ENCODE measurements around the gene ADPRM. TPM values are rescaled to one million over a fixed set of nuclear protein-coding genes. Genes with fewer than 3 reads are reported as not detected.
"Not testable (repeated sequence)": the region's sequence is repeated elsewhere in the genome, so short reads cannot be mapped to it uniquely, and the experiment has no call there.

The ADPRM gene
- total RNA-seq, 4 donors from 2014 or later: 2.8 to 16.2 (median 6.1) TPM

GRCh38 chr17:10727192-10727591, 29.8 kb downstream of the ADPRM start:
- Histone ChIP-seq H3K9me3 (no peaks in the 10 kb centered on the region), H3K4me3 (no peak overlapping the region), H3K27me3 (no peaks in the 10 kb centered on the region), H3K27ac (no peak overlapping the region), H3K4me1 (peaks cover 0 to 35% (median 18%) of the 10 kb centered on the region in 4 donors), H3K36me3 (no peaks in the 10 kb centered on the region)
- TF ChIP-seq POLR2AphosphoS5 (IDR thresholded peaks at IDR 0.05): no peak
- no peak for TF ChIP-seq POLR2A (IDR thresholded peaks at IDR 0.05)
- no peak for TF ChIP-seq EP300 (IDR thresholded peaks at IDR 0.05; ENCODE audit: low read depth)
- TF ChIP-seq, protein P1, sequence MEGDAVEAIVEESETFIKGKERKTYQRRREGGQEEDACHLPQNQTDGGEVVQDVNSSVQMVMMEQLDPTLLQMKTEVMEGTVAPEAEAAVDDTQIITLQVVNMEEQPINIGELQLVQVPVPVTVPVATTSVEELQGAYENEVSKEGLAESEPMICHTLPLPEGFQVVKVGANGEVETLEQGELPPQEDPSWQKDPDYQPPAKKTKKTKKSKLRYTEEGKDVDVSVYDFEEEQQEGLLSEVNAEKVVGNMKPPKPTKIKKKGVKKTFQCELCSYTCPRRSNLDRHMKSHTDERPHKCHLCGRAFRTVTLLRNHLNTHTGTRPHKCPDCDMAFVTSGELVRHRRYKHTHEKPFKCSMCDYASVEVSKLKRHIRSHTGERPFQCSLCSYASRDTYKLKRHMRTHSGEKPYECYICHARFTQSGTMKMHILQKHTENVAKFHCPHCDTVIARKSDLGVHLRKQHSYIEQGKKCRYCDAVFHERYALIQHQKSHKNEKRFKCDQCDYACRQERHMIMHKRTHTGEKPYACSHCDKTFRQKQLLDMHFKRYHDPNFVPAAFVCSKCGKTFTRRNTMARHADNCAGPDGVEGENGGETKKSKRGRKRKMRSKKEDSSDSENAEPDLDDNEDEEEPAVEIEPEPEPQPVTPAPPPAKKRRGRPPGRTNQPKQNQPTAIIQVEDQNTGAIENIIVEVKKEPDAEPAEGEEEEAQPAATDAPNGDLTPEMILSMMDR (IDR thresholded peaks at IDR 0.05): no peak
- no peak for DNase-seq
- in situ Hi-C loops (cut with MboI; ENCODE audit: low pct_ligation_motif_present in 1 of 4, low pct_unique_long_range_greater_than_20kb in 1 of 4, low sequenced_read_pairs in 3 of 4) (loop anchor here in 1 of 4 donors (25.0 kb wide), 1 partner anchor 885 kb away; no protein-coding TSS in a partner anchor), intact Hi-C loops (cut with DNase I; ENCODE audit: low total_unique reads) (no loop called here)
- 90 to 100% methylated on average over 1 to 5 of the region's 5 CpGs for WGBS, 2 donors (ENCODE audit: low coverage in 1 of 2)

DNA sequence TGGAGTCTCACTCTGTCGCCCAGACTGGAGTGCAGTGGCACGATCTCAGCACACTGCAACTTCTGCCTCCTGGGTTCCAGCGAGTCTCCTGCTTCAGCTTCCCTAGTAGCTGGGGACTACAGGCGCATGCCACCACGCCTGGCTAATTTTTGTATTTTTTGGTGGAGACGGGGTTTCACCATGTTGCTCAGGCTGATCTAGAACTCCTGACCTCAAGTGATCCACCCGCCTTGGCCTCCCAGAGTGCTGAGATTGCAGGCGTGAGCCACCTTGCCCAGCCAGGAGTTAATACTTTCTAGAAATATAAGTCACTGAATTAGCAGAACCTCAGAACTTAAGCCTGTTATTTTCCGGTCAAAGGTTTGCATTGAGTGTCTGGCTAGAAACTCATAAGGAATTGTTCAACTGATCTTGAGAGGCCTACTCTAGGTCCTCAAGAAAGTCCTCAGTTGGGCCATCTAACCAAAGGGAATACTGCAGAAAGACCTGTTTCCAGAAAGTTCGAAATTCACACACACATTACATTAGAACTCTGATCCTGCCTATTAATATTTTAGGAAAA, 31.0 kb downstream of the ADPRM start:
- intact Hi-C loops (cut with DNase I; ENCODE audit: low total_unique reads) (no loop called here), in situ Hi-C loops (cut with MboI; ENCODE audit: low pct_ligation_motif_present in 1 of 4, low pct_unique_long_range_greater_than_20kb in 1 of 4, low sequenced_read_pairs in 3 of 4) (loop anchor here in 1 of 4 donors (25.0 kb wide), 1 partner anchor 884 kb away; no protein-coding TSS in a partner anchor)
- no peak for TF ChIP-seq POLR2A (IDR thresholded peaks at IDR 0.05)
- TF ChIP-seq, protein P1 (IDR thresholded peaks at IDR 0.05): no peak
- no peak for TF ChIP-seq POLR2AphosphoS5 (IDR thresholded peaks at IDR 0.05)
- no peak for TF ChIP-seq EP300 (IDR thresholded peaks at IDR 0.05; ENCODE audit: low read depth)
- peak overlapping the region; percentile 89 to 94 (median 92) for H3K27ac ChIP-seq
- no peaks in the 10 kb centered on the region for H3K27me3 ChIP-seq
- H3K9me3 ChIP-seq: no peaks in the 10 kb centered on the region
- peaks cover 0 to 42% (median 20%) of the 10 kb centered on the region in 4 donors for H3K4me1 ChIP-seq
- no peak for DNase-seq
- no peak overlapping the region for H3K4me3 ChIP-seq
- WGBS, 2 donors (ENCODE audit: low coverage in 1 of 2): 94 to 98% methylated on average over 7 to 10 of the region's 10 CpGs
- no peaks in the 10 kb centered on the region for H3K36me3 ChIP-seq

DNA sequence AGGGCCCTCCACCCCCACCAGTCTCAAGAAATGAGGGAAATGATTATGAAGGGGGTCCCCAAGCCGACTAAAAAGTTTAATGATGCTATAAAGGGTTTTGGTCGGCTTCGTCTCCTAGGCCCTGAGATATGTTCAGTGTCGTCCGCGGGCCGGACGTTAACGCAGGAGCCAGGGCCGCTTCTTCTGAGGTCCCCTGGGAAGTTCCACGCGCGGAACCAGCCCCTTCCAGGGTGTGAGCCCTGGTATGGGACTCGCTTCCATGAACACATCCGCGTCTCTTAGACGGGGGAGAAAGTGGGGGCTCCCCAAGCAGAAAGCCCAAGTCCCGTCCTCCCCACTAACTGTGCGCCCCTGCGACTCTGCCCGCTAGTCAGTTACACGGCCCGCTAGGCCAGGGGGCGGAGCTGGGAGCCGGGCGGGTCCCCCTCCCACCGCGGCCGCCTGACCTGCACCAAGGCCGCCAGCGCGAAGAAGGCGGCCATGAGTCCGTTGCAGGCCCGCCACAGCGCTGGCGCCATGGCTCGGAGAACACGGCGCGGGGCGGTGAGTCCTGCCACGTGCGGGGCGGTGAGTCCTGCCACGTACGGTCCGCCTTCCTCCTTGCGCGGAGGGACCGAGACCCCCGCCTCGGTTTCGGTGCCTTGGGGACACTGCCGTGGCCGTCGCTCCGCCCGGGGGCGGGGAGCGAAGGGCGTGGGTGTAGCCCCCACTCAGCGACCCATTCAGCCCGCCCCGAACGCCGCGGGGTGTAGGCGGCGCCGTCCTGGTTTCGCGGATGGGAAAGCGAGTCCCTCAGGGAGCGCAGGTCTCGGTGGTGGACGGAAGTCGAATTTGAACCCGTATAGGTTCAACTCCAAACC, 32.2 kb downstream of the ADPRM start, which contains the start of gene TMEM220:
TMEM220 (minus strand) TSS at position 690 of the 860 bp plus-strand sequence; CDS start at position 518, 172 bp downstream.
- Histone ChIP-seq H3K4me3 (peak within 1 kb of the TSS; percentile 55 to 72 (median 64)), H3K36me3 (no peaks in the 10 kb centered on the region), H3K9me3 (no peaks in the 10 kb centered on the region), H3K27ac (peak within 1 kb of the TSS; percentile 89 to 94 (median 92)), H3K27me3 (no peaks in the 10 kb centered on the region), H3K4me1 (peaks cover 0 to 45% (median 17%) of the 10 kb centered on the region in 4 donors)
- WGBS, 2 donors (ENCODE audit: low coverage in 1 of 2): 0 to 23% methylated on average over 8 to 78 of the region's 79 CpGs
- intact Hi-C loops (cut with DNase I; ENCODE audit: low total_unique reads): no loop called here
- in situ Hi-C loops (cut with MboI; ENCODE audit: low pct_ligation_motif_present in 1 of 4, low pct_unique_long_range_greater_than_20kb in 1 of 4, low sequenced_read_pairs in 3 of 4): loop anchor here in 3 of 4 donors (10.0 to 25.0 kb wide), 4 partner anchors 105 to 883 kb away; partner anchors contain the start of gene PIRT (in 1 of the 3)
- peak; percentile 79 for DNase-seq
- TF ChIP-seq POLR2AphosphoS5 (IDR thresholded peaks at IDR 0.05) (peak; percentile 18 to 79 (median 77)), EP300 (IDR thresholded peaks at IDR 0.05; ENCODE audit: low read depth) (no peak), POLR2A (IDR thresholded peaks at IDR 0.05) (peak; percentile 77)
- TF ChIP-seq, protein P1 (IDR thresholded peaks at IDR 0.05): no peak

DNA sequence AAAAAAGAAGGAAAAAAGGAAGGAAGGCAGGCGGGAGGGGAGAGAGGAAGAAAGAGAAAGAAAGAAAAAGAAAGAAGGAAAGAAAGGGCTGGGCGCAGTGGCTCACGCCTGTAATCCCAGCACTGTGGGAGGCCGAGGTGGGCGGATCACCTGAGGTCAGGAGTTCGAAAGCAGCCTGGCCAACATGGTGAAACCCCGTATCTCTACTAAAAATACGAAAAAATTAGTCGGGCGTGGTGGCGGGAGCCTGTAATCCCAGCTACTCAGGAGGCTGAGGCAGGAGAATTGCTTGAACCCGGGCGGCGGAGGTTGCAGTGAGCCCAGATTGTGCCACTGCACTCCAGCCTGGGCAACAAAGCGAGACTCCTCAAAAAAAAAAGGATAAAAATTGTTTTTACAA, 32.9 kb downstream of the ADPRM start:
- peaks cover 0 to 40% (median 13%) of the 10 kb centered on the region in 4 donors for H3K4me1 ChIP-seq
- WGBS, 2 donors (ENCODE audit: low coverage in 1 of 2): 14 to 27% methylated on average over 9 to 15 of the region's 15 CpGs
- peak overlapping the region; percentile 89 to 94 (median 92) for H3K27ac ChIP-seq
- H3K4me3 ChIP-seq: peak overlapping the region; percentile 55 to 72 (median 64)
- intact Hi-C loops (cut with DNase I; ENCODE audit: low total_unique reads); H3K27me3 ChIP-seq; DNase-seq; H3K9me3 ChIP-seq; H3K36me3 ChIP-seq: not testable (repeated sequence)
- in situ Hi-C loops (cut with MboI; ENCODE audit: low pct_ligation_motif_present in 1 of 4, low pct_unique_long_range_greater_than_20kb in 1 of 4, low sequenced_read_pairs in 3 of 4): loop anchor here in 3 of 4 donors (10.0 to 25.0 kb wide), 4 partner anchors 105 to 882 kb away; partner anchors contain the start of gene PIRT (in 1 of the 3)

Measured in transverse colon (tissue), 4 donors.